Bone marrow (tissue), 2 donors: ENCODE measurements around the gene TMEM145.

ENCODE experiments used
- DNase-seq, 2 donors: peaks; one replicate each; lab custom pipeline; 2025; lab: John Stamatoyannopoulos, UW

TMEM145 gene

GRCh38 chr19:42278452-42279154, 34.5 kb upstream of the TMEM145 start:
- DNase-seq = no peak

GRCh38 chr19:42279155-42279901, 33.8 kb upstream of the TMEM145 start:
- DNase-seq = peak in 1 of 2 donors; percentile 41

- DNase-seq = peak; percentile 50 to 65
These were observed 33.0 kb upstream of the TMEM145 start for GRCh38 chr19:42279902-42280814.

- DNase-seq = peak in 1 of 2 donors; percentile 27
These were observed 32.3 kb upstream of the TMEM145 start for GRCh38 chr19:42280815-42281145.

- DNase-seq = peak in 1 of 2 donors; percentile 17
These were observed 31.8 kb upstream of the TMEM145 start for GRCh38 chr19:42281146-42281826.

GRCh38 chr19:42281827-42282762, 31.0 kb upstream of the TMEM145 start:
- peak in 1 of 2 donors; percentile 34 for DNase-seq

- no peak for DNase-seq
These were observed 30.3 kb upstream of the TMEM145 start for GRCh38 chr19:42282819-42283187.

- peak; percentile 68 to 96 for DNase-seq
These were observed 29.7 kb upstream of the TMEM145 start for GRCh38 chr19:42283188-42284065.

GRCh38 chr19:42284066-42284501, 29.0 kb upstream of the TMEM145 start:
- peak; percentile 21 to 96 for DNase-seq

- no peak for DNase-seq
These were observed 28.3 kb upstream of the TMEM145 start for GRCh38 chr19:42284591-42285341.

GRCh38 chr19:42285541-42285941, 27.6 kb upstream of the TMEM145 start:
- DNase-seq = no peak

- no peak for DNase-seq
These were observed 27.1 kb upstream of the TMEM145 start for GRCh38 chr19:42285988-42286348.

- peak in 1 of 2 donors; percentile 48 for DNase-seq
These were observed 26.6 kb upstream of the TMEM145 start for GRCh38 chr19:42286349-42287016.

GRCh38 chr19:42287017-42287826, 25.9 kb upstream of the TMEM145 start:
- no peak for DNase-seq

- no peak for DNase-seq
These were observed 25.3 kb upstream of the TMEM145 start for GRCh38 chr19:42287827-42288107.

GRCh38 chr19:42288387-42288786, 24.7 kb upstream of the TMEM145 start:
- no peak for DNase-seq

GRCh38 chr19:42288881-42289555, 24.1 kb upstream of the TMEM145 start:
- no peak for DNase-seq
